ENCODE measurements around the gene RALGPS1.

DNA sequence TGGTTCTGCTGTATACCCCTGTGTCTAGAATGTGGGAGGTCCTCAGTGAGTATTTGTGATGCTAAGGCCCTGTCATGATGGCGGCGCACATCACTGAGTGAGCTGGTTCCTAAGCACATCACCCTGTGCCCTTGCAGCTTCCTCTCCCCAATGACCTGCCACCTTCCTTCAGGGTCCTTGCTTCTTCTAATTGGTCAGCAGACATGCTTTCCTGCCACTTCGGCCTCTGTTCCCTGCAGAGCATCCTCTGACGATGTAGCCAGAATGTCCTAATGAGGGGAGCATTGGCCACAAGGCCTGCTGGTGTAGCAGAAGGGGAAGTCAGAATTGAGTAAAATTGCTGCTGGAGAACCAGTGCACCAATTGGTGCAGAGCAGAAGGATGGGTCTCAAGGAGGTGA is 238.9 kb downstream of the RALGPS1 start:
- TF ChIP-seq EZH2 (IDR thresholded peaks at IDR 0.05; ENCODE audit: borderline replicate concordance) (no peak), EZH2phosphoT487 (IDR thresholded peaks at IDR 0.05; ENCODE audit: low read depth, severe bottlenecking, unreplicated experiment) (no peak)
- TF ChIP-seq, protein P1, sequence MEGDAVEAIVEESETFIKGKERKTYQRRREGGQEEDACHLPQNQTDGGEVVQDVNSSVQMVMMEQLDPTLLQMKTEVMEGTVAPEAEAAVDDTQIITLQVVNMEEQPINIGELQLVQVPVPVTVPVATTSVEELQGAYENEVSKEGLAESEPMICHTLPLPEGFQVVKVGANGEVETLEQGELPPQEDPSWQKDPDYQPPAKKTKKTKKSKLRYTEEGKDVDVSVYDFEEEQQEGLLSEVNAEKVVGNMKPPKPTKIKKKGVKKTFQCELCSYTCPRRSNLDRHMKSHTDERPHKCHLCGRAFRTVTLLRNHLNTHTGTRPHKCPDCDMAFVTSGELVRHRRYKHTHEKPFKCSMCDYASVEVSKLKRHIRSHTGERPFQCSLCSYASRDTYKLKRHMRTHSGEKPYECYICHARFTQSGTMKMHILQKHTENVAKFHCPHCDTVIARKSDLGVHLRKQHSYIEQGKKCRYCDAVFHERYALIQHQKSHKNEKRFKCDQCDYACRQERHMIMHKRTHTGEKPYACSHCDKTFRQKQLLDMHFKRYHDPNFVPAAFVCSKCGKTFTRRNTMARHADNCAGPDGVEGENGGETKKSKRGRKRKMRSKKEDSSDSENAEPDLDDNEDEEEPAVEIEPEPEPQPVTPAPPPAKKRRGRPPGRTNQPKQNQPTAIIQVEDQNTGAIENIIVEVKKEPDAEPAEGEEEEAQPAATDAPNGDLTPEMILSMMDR (IDR thresholded peaks at IDR 0.05; ENCODE audit: poor library complexity) = no peak
